ENCODE measurements around the gene SCG2.
"Not testable (repeated sequence)": the region's sequence is repeated elsewhere in the genome, so short reads cannot be mapped to it uniquely, and the experiment has no call there.

DNA sequence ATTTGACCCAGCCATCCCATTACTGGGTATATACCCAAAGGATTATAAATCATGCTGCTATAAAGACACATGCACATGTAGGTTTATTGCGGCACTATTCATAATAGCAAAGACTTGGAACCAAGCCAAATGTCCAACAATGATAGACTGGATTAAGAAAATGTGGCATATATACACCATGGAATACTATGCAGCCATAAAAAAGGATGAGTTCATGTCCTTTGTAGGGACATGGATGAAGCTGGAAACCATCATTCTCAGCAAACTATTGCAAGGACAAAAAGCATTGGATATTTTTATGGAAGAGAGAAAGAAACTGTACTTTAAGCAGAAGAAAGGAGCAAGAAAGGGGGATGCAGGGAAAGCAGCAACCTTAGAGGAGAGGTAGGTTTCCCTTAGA lies 9.5 kb downstream of the SCG2 start:
- TF ChIP-seq, protein P1, sequence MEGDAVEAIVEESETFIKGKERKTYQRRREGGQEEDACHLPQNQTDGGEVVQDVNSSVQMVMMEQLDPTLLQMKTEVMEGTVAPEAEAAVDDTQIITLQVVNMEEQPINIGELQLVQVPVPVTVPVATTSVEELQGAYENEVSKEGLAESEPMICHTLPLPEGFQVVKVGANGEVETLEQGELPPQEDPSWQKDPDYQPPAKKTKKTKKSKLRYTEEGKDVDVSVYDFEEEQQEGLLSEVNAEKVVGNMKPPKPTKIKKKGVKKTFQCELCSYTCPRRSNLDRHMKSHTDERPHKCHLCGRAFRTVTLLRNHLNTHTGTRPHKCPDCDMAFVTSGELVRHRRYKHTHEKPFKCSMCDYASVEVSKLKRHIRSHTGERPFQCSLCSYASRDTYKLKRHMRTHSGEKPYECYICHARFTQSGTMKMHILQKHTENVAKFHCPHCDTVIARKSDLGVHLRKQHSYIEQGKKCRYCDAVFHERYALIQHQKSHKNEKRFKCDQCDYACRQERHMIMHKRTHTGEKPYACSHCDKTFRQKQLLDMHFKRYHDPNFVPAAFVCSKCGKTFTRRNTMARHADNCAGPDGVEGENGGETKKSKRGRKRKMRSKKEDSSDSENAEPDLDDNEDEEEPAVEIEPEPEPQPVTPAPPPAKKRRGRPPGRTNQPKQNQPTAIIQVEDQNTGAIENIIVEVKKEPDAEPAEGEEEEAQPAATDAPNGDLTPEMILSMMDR (IDR thresholded peaks at IDR 0.05 in 8 of 11, conservative IDR thresholded peaks at IDR 0.05 in 3 of 11) = not testable (repeated sequence)
- not testable (repeated sequence) for TF ChIP-seq POLR2A, POLR2AphosphoS5 (IDR thresholded peaks at IDR 0.05)

Measured in spleen (tissue), 7 donors.